Tibial nerve (tissue), 4 donors: Measurements from ENCODE around the gene FAM9B.

Experiments used
- CTCF ChIP-seq, 5 experiments: fragments of 200-600 bp in 3 of 5; fragments of 450-650 bp in 2 of 5; sonication (generic) in 3 of 5; IDR thresholded peaks; one replicate each; pipeline ENCODE4 v1.5.1; 2016 to 2019; ENCODE audit warnings: antibody characterized with exemption in 5 of 5, mild to moderate bottlenecking in 3 of 5, moderate library complexity in 2 of 5
- EP300 ChIP-seq, 2 donors: sonication (generic); formaldehyde crosslinking; IDR thresholded peaks; one replicate each; pipeline ENCODE4 v1.6.1; 2017; ENCODE audit warnings: antibody characterized with exemption in 2 of 2, mild to moderate bottlenecking in 1 of 2
- POLR2A ChIP-seq, 2 donors: fragments of 450-650 bp; IDR thresholded peaks; one replicate each; pipeline ENCODE4 v1.6.1; 2017; ENCODE audit warnings: antibody characterized with exemption in 2 of 2, mild to moderate bottlenecking in 2 of 2, moderate library complexity in 2 of 2

GRCh38 chrX:8987672-8988250 is 46.2 kb downstream of the FAM9B start:
- TF ChIP-seq CTCF (IDR thresholded peaks at IDR 0.05) (no peak), POLR2A (IDR thresholded peaks at IDR 0.05) (no peak), EP300 (IDR thresholded peaks at IDR 0.05) (no peak)
